Right atrium auricular region (tissue), 2 donors: ENCODE results near the gene TPSAB1. TPM values are rescaled to one million over a fixed set of nuclear protein-coding genes. Genes with fewer than 3 reads are reported as not detected.

Experiments used
- DNase-seq: peaks from one replicate; pipeline ENCODE4 v3.0.0-alpha.2; 2019; ENCODE audit warnings: low spot score
- H3K27ac ChIP-seq, 2 donors: fragments of 200-600 bp; sonication (generic); 1 replicate in 1 of 2; 2 replicates in 1 of 2; pipeline ENCODE4 v1.5.1; 2016 to 2019
- H3K27me3 ChIP-seq, 2 donors: fragments of 200-600 bp; sonication (generic); one replicate each; pipeline versions ENCODE4 v1.5.1 to v1.6.0; 2017 to 2019
- H3K36me3 ChIP-seq: fragments of 200-600 bp; sonication (generic); one replicate; pipeline ENCODE4 v1.5.1; 2016
- H3K4me1 ChIP-seq, 2 donors: fragments of 200-600 bp; sonication (generic); one replicate each; pipeline versions ENCODE4 v1.5.1 to v1.6.0; 2017 to 2019
- H3K4me3 ChIP-seq, 2 donors: fragments of 200-600 bp; sonication (generic); 1 replicate in 1 of 2; 2 replicates in 1 of 2; pipeline ENCODE4 v1.5.1; 2017 to 2019; ENCODE audit warnings: mild to moderate bottlenecking in 1 of 2, moderate library complexity in 1 of 2
- H3K9me3 ChIP-seq, 2 donors: fragments of 200-600 bp; sonication (generic); one replicate each; pipeline ENCODE4 v1.5.1; 2019
- CTCF ChIP-seq, 2 donors: fragments of 200-600 bp; sonication (generic); IDR thresholded peaks; one replicate each; pipeline ENCODE4 v1.5.1; 2019; ENCODE audit warnings: antibody characterized with exemption in 2 of 2
- total RNA-seq, 2 donors: library from RNA; depleted of rRNA; stranded (reverse); fragments of >200 nt; gene quantifications; one replicate each; pipeline ENCODE4 v1.1.0, GENCODE V29; 2016

TPSAB1 gene
- total RNA-seq, 2 donors from 2014 or later = 2.6 to 8.9 TPM

- Histone ChIP-seq H3K9me3 (no peaks in the 10 kb centered on the region), H3K27ac (no peak overlapping the region), H3K27me3 (no peaks in the 10 kb centered on the region), H3K36me3 (no peaks in the 10 kb centered on the region), H3K4me1 (no peaks in the 10 kb centered on the region), H3K4me3 (no peak overlapping the region)
- TF ChIP-seq CTCF (IDR thresholded peaks at IDR 0.05) = no peak
- DNase-seq = no peak
These were observed 32.2 kb upstream of the TPSAB1 start for GRCh38 chr16:1208239-1208830.

- Histone ChIP-seq H3K36me3 (no peaks in the 10 kb centered on the region), H3K4me3 (no peak overlapping the region), H3K27ac (no peak overlapping the region), H3K27me3 (no peaks in the 10 kb centered on the region), H3K9me3 (no peaks in the 10 kb centered on the region), H3K4me1 (no peaks in the 10 kb centered on the region)
- no peak for DNase-seq
- TF ChIP-seq CTCF (IDR thresholded peaks at IDR 0.05) = no peak
These were observed 31.4 kb upstream of the TPSAB1 start for GRCh38 chr16:1209081-1209480.

GRCh38 chr16:1210461-1210860 is 30.0 kb upstream of the TPSAB1 start:
- DNase-seq = no peak

GRCh38 chr16:1211451-1212268 is 28.8 kb upstream of the TPSAB1 start:
- no peaks in the 10 kb centered on the region for H3K9me3 ChIP-seq
- no peak overlapping the region for H3K27ac ChIP-seq
- no peaks in the 10 kb centered on the region for H3K27me3 ChIP-seq
- no peak overlapping the region for H3K4me3 ChIP-seq
- TF ChIP-seq CTCF (IDR thresholded peaks at IDR 0.05) = no peak
- H3K36me3 ChIP-seq = no peaks in the 10 kb centered on the region
- no peak for DNase-seq
- no peaks in the 10 kb centered on the region for H3K4me1 ChIP-seq

More at GRCh38 chr16:1210461-1210860, 30.0 kb upstream of the TPSAB1 start:
- no peak overlapping the region for H3K4me3 ChIP-seq
- H3K36me3 ChIP-seq = no peaks in the 10 kb centered on the region
- no peaks in the 10 kb centered on the region for H3K27me3 ChIP-seq
- H3K27ac ChIP-seq = no peak overlapping the region
- H3K4me1 ChIP-seq = no peaks in the 10 kb centered on the region
- TF ChIP-seq CTCF (IDR thresholded peaks at IDR 0.05) = no peak
- H3K9me3 ChIP-seq = no peaks in the 10 kb centered on the region

- no peak overlapping the region for H3K27ac ChIP-seq
- no peak overlapping the region for H3K4me3 ChIP-seq
- no peaks in the 10 kb centered on the region for H3K36me3 ChIP-seq
These were observed 27.8 kb upstream of the TPSAB1 start for GRCh38 chr16:1212616-1213194.

More at GRCh38 chr16:1212616-1213194, 27.8 kb upstream of the TPSAB1 start:
- Histone ChIP-seq H3K9me3 (no peaks in the 10 kb centered on the region), H3K4me1 (no peaks in the 10 kb centered on the region), H3K27me3 (no peaks in the 10 kb centered on the region)
- TF ChIP-seq CTCF (IDR thresholded peaks at IDR 0.05) = no peak
- no peak for DNase-seq
